Caki2 (cell line): ENCODE results near the gene PARD3B. TPM values are rescaled to one million over a fixed set of nuclear protein-coding genes. Genes with fewer than 3 reads are reported as not detected.

ENCODE experiments used
- DNase-seq: peaks from one replicate; pipeline ENCODE4 v3.0.0-alpha.2; 2015; ENCODE audit warnings: low read depth
- in situ Hi-C: cut with HindIII; loops from 2 replicates; pipeline ENCODE4 v1.10.0; 2016; ENCODE audit warnings: low sequenced_read_pairs, low pct_unique_long_range_greater_than_20kb, mixed read lengths
- total RNA-seq: library from RNA; depleted of rRNA; stranded (reverse); fragments of >200 nt; shearing (Covaris generic); gene quantifications from 2 replicates; pipeline ENCODE4 v1.2.3, GENCODE V29; 2014; ENCODE audit warnings: low replicate concordance

Gene PARD3B
- total RNA-seq, 1 experiment from 2014 or later = 3.8 TPM

DNA sequence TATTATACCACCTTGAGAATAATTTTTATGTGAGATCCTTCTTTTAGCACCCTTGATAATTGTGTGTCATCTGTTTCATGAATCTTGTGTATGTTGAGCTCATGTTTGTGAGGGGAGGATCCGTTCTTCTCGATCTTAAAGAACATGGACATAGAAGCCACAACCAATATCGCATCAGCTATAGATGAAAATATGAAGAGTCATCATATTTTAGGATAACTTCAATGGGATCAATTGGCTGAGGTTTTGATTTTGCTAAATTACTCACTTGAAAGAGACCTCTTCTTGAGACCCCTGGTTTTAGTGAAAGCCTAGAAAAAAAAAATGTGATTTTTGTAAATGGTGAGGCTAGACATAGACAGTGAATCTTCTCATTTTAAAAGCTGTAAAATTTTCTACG lies 751.7 kb downstream of the PARD3B start:
- in situ Hi-C loops = no loop called here
- no peak for DNase-seq

DNA sequence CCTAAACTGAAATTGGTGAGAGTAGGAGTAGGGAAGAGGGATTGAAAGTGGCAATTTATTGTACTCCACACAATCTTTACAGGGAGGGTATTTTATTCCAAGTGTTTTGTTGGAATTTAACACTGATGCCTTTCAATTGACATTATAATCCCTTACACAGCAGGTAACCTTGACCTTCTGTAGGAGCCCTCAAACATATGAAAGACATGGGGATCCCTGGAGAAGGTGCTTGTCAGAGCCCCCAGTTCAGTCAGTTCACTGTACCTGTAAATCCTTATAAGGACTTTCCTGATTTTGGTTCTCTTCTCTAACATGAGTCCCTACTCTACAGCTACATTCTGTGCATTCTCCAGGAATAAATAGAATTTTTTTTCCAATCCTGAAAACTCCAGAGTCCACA lies 752.1 kb downstream of the PARD3B start:
- DNase-seq = no peak
- in situ Hi-C loops = no loop called here

DNA sequence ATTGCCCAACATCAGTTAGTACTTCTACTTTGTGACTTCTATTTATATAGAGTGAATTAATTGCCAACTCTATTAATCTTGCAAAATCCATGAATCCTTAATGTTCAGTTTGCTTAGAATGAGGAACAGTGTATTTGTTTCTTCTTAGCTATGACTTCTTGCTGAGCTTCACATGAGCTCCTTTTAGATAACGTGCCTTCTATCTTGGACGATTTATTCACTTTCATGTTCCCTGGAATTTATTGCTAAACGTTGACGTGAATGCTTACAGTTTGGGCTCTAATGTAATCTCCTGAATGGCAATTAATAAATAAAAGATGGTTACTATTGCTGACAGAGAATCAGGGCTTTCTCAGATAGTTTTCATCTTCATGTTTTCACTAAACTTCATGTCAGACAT lies 752.6 kb downstream of the PARD3B start:
- in situ Hi-C loops = no loop called here
- no peak for DNase-seq

DNA sequence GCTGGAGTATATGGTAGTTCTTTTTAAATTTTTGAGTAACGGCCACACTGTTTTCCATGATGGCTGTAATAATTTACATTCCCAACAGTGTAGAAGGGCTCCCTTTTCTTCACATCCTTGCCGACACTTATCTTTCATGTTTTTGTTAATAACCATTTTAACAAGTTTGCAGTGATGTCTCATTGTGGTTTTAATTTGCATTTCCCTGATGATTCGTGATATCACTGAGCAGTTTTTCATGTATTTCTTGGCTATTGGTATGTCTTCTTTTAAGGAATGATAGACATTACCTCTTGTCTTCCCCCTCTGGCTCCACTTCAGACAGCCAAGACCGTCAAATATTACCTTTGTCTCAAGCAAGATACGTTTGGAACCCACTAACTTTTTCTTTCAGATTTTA lies 765.9 kb downstream of the PARD3B start:
- in situ Hi-C loops = no loop called here
- DNase-seq = no peak

DNA sequence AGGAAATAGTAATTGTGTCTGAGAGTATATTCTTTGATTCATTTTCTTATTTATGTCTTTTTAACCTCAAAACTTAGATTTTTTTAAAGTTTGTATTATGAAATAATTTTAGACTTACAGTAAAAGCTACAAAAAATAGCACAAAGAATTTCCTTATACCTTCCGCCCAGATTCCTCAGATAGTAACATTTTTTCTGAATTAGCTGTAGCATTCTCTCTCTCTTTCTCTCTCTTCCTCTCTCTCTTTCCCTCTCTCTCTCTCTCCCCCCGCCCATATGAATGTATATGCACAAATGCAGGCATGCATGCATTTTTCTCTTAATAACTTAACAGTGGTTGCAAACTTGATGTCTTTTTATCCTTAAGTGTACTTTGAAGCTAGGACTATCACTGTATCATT lies 776.0 kb downstream of the PARD3B start:
- in situ Hi-C loops = no loop called here
- no peak for DNase-seq

DNA sequence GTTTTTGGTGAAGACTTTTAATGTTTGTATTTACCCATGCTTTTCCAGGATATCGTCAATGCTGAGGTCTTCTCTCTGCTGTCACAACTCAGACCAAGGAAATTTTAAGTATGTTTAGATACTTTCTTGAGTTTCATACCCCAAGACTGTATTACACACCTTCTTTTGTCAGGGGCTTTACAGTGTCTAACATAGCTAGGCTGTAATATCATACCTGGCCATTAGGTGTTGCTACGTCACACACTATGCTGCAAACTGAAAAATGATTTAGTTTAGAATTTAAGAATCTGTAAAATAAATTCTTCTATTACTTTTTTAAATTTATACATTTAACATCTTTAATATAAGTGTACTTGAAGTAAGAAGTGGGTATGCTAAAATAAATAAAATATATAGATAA lies 778.7 kb downstream of the PARD3B start:
- in situ Hi-C loops = no loop called here
- no peak for DNase-seq

DNA sequence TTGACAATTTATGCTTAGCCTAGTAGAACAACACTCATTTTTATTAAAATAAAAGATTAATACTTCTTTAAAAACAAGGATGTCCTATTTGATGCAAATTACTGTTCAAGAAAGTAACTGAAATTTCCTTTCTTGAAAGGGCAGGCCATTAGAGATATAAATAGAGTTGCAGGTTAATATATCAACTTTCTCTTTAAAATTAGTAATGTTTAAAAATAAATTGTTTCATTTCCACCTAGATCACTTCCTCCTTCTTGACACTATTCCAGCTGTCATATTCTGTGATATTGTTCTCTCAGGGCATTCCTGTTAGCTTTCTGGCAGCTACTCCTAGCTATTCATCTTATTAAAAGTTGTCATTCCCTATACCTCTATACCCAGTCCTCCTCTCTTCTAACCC lies 779.1 kb downstream of the PARD3B start:
- DNase-seq = no peak
- in situ Hi-C loops = no loop called here

DNA sequence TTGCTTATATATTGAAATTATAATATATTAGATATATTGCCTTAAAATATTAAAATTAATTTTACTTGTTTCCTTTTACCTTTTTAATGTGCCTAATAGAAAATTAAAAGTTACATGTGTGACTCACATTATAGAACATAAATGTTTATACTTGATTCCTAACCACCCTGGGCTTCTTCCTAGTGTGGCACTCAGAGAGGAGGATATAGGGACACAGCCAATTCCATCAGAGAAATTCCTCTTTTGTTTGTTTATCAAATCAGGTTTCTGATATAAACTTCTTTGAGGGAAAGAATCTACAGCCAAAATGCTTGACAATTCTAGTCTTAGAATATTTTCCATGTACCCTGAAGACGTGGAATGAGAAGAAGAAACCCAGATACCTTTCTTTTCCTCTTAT lies 788.1 kb downstream of the PARD3B start:
- DNase-seq = no peak
- in situ Hi-C loops = no loop called here

DNA sequence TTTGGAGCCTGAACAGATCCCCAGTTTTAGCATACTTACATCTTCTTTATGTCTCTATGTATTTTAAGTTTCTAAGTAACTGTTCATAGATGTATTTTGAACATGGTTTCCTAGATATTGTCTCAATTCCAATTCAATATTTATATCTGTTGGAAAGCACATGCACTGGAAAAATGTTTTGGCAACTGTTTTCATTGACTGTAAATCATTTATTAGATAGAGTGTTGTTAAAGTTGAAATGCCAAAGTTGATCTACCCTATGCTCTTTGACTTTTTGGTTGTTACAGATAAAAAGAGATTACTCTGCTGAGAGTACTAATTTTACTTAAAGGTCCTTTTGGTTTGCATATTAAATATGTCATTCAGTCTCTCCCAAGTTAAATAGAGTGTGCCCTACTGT lies 792.0 kb downstream of the PARD3B start:
- DNase-seq = no peak

DNA sequence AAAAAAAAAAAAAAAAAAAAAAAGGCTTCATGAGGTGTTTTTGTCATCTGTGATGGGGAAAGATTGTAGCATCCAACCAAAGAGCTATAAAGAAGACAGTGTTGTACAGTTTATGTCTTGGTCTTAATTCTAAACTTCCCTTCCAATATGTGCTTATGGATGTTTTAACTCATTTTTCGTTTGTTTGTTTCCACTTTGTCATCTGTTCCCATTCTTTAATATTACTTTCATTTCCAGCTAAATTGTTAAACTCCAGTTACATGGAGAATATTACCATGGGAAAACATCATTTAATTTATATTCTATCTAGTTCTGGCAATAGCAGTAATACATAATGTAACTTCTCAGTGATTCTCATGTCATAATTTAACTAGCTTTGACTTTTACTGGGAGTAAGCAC lies 792.9 kb downstream of the PARD3B start:
- DNase-seq = no peak
- in situ Hi-C loops = no loop called here

More for the DNA sequence above, 792.0 kb downstream of the PARD3B start:
- in situ Hi-C loops = no loop called here

DNA sequence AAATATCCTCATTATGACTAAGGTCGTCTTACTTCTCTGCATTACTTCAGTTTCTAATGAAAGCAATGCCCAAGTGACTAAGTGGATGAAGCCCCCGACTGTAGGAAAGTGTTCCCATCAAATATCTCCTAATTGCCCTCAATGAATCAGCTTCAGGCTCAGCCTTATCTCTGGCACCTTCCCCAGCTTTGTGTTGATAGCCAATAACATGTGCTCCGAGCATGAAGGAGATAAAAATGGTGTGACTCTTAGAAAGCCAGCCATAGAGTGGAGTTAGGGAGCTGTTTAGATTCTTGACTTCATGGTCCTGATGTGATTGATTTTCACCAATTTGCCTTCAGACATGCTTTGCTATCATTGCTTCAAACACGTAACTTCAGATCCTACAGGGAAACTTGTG lies 797.8 kb downstream of the PARD3B start:
- in situ Hi-C loops = no loop called here
- DNase-seq = no peak

DNA sequence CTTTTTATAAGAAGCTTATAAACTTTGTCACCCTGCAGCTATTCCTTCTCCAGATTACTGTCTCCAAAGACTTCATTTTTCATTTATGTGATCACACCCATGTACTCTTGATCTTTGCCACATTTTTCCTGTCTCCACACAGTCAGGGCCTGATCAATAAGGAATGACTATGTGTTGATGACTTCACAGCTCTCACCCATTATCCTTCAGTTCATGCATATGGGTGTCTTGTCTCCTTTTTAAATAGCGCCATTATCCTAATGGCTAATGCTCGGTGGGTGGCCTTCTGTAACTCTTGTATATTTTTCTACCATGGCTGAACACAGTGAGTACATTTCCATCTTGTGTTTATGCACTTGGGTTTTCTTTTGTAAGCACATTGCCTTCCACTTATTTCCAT lies 801.4 kb downstream of the PARD3B start:
- in situ Hi-C loops = no loop called here
- no peak for DNase-seq

DNA sequence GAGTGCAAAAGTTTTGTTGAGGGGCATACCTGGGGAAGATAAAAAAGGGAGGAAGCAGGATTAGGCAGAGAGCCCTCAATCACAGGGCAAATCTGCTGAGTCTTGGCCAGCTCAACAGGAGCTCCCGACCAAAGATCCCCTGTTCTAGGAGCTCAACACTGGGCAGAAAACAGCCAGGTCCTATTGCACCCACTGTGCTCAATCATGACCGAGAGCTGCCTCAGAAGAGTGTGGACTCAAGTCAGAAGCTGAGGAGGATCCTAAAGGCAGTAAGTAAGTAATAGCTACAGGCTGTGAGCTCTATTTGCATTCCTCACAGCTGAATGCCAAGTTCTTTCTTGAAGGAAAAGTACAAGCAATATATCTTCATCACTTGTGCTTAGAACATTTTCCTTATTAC lies 802.6 kb downstream of the PARD3B start:
- DNase-seq = no peak
- in situ Hi-C loops = no loop called here

DNA sequence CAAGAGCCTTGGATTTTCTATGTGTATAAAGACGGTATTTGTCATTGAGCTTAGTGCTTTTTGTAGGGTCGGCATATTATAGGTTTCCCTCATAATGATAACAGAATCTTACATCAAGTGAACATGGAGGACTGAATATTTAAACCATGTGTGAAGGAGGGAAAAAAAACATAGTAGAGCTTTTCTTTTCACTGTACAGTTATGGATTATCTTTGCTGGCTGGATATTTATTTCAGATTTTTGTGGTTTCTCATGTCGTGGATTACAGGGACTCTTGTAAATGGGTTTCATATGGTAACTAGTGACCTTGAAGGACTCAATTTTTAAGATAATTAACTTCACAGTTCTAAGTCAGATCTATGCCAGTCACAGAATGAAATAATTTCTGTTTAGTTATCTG lies 806.8 kb downstream of the PARD3B start:
- DNase-seq = no peak
- in situ Hi-C loops = no loop called here

DNA sequence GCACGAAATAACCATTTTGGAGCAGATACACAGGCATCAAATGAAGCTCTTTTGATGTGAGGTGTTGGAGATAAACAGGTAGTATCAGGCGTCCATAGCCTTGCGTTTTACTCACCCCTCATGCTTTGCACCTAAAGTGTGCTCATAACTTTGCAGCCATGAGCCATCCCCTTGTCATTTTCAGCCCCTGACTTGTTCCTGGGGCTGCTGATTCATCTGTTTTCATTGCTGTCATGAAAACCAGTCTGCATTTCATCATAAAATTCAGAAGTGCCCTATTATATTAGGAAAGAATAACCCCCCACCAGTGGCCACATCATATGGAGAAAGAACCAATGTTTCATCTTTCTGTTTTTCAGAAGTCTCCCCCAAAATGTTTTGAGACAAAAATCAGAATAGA lies 807.3 kb downstream of the PARD3B start:
- in situ Hi-C loops = no loop called here
- DNase-seq = no peak

DNA sequence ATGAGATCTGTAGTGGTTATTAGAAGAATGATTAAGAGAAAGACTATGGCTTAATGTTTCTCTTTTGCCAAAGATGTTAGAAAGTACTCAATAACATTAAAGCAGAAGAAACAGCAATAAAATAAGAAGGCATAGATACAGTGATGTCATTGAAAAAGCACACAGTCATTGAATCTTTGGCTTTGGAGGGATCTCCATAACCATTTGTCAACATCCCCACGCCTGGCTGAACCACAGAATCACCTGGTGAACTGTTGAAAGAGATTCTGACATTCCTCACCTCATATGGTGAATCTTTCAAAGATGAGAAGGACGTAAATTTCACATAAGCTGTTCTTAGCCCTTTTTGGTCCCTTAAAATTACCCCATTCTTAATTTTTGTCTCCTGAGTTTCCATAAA lies 812.5 kb downstream of the PARD3B start:
- in situ Hi-C loops = no loop called here
- no peak for DNase-seq

DNA sequence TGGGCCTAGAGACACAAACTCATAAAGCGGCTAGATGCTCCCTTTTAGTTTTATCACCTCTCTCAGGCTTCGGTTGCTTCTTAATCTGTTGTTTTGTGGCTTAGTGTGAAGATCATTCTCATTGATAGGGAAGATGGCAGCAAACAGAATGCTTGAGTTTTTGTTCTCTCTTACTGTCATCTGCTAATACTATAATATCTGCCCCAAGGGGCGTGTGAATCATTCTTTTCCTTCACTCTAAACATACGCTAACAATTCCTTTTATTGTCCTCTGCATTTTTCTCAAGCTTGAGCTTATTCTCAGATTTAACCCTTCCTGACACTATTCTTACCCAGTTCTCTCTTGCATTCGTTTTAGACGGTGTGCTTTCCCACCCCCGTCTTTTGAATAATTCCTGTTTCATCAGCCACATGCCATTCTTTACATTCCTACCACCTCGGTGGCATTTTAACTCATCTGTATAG lies 813.1 kb downstream of the PARD3B start:
- DNase-seq = no peak
- in situ Hi-C loops = no loop called here

DNA sequence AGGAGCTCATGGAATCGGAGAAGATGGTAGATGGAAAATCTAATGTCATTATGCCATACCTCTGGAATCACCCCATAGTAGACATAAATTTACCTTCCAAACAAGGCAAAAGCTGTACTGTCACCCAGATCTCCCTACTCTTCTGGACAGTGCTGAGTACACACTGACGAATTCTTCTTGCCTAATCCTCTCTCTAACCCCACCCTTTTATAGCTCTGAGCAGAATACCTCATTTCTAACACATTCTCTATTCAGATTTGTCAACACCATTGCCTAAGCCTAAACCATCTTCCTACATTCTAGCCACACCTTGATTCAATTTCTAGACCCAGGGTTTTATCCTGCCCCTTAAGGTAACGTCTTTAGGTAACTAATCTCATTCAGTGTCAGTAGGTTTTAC lies 816.0 kb downstream of the PARD3B start:
- DNase-seq = no peak
- in situ Hi-C loops = no loop called here

DNA sequence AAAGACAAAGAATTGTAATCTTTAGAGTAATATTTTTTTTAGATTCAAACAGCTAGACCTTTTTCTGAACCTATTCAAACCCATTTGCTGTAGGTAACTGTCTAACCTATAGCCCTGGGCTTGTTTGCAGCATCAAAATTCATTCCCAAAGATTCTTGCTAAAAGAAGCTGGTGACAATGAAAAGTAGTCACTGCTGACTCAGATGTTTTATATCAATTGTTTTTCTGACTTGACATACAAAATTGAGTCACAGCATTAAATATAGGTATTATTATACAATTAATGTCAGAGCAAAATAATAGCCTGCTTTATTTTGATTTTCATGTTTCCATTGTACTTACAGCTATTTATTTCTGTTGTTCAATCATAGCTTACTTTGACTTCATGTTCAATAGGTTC lies 816.7 kb downstream of the PARD3B start:
- in situ Hi-C loops = no loop called here
- DNase-seq = no peak

DNA sequence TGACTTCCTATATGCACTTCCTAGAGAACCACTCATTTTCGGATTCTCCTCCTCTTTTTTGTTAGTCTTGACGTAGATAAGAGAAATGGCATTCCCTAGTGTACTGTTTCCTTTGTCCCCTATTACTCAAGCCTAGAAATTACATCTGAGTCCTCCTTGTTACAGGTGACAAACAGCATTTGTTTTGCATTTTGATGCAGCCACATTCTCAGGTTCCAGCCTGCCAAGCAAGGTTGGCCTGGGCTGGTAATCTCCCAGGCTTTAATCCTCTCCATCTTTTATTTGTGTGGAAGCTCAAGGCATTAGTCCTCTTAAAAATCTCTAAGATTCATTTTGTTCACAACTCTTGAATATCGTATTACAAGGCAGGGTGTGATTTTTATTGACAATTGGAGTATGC lies 819.0 kb downstream of the PARD3B start:
- in situ Hi-C loops = no loop called here
- no peak for DNase-seq
